ENCODE measurements around the gene USP10. TPM values are rescaled to one million over a fixed set of nuclear protein-coding genes. Genes with fewer than 3 reads are reported as not detected.
"Not testable (repeated sequence)": the region's sequence is repeated elsewhere in the genome, so short reads cannot be mapped to it uniquely, and the experiment has no call there.

The USP10 gene
- total RNA-seq, 4 donors from 2014 or later: 23.6 to 56.8 (median 45.4) TPM

GRCh38 chr16:84692451-84693214 lies 7.2 kb upstream of the USP10 start:
- WGBS, 2 donors (ENCODE audit: low coverage in 1 of 2): 53 to 73% methylated on average over 5 to 6 of the region's 6 CpGs
- no peaks in the 10 kb centered on the region for H3K4me1 ChIP-seq
- H3K27ac ChIP-seq: no peak overlapping the region
- TF ChIP-seq POLR2AphosphoS5 (IDR thresholded peaks at IDR 0.05) (no peak), POLR2A (IDR thresholded peaks at IDR 0.05) (no peak), CTCF (IDR thresholded peaks at IDR 0.05) (no peak), EP300 (IDR thresholded peaks at IDR 0.05; ENCODE audit: low read depth) (no peak)
- H3K27me3 ChIP-seq: no peaks in the 10 kb centered on the region
- H3K36me3 ChIP-seq: no peaks in the 10 kb centered on the region
- intact Hi-C loops (cut with DNase I; ENCODE audit: low total_unique reads): no loop called here
- in situ Hi-C loops (cut with MboI; ENCODE audit: low pct_ligation_motif_present in 1 of 4, low pct_unique_long_range_greater_than_20kb in 1 of 4, low sequenced_read_pairs in 3 of 4): no loop called here
- no peak for DNase-seq
- no peaks in the 10 kb centered on the region for H3K9me3 ChIP-seq
- no peak overlapping the region for H3K4me3 ChIP-seq

- H3K4me1 ChIP-seq; H3K4me3 ChIP-seq; DNase-seq; H3K36me3 ChIP-seq; in situ Hi-C loops (cut with MboI; ENCODE audit: low pct_ligation_motif_present in 1 of 4, low pct_unique_long_range_greater_than_20kb in 1 of 4, low sequenced_read_pairs in 3 of 4); H3K9me3 ChIP-seq; intact Hi-C loops (cut with DNase I; ENCODE audit: low total_unique reads); H3K27me3 ChIP-seq; H3K27ac ChIP-seq: not testable (repeated sequence)
- WGBS, 2 donors (ENCODE audit: low coverage in 1 of 2): 90 to 91% methylated on average over 10 of the region's 10 CpGs
These were observed 5.9 kb upstream of the USP10 start for GRCh38 chr16:84693869-84694268.

GRCh38 chr16:84694980-84695379 lies 4.8 kb upstream of the USP10 start:
- peaks cover 0 to 7% (median 6%) of the 10 kb centered on the region in 4 donors for H3K4me1 ChIP-seq
- H3K4me3 ChIP-seq: no peak overlapping the region
- intact Hi-C loops (cut with DNase I; ENCODE audit: low total_unique reads): no loop called here
- no peaks in the 10 kb centered on the region for H3K36me3 ChIP-seq
- in situ Hi-C loops (cut with MboI; ENCODE audit: low pct_ligation_motif_present in 1 of 4, low pct_unique_long_range_greater_than_20kb in 1 of 4, low sequenced_read_pairs in 3 of 4): no loop called here
- no peak overlapping the region for H3K27ac ChIP-seq
- WGBS, 2 donors (ENCODE audit: low coverage in 1 of 2): 94 to 100% methylated on average over 2 of the region's 2 CpGs
- DNase-seq: no peak
- no peaks in the 10 kb centered on the region for H3K9me3 ChIP-seq
- TF ChIP-seq EP300 (IDR thresholded peaks at IDR 0.05; ENCODE audit: low read depth): no peak
- TF ChIP-seq POLR2A (IDR thresholded peaks at IDR 0.05): no peak
- no peak for TF ChIP-seq CTCF (IDR thresholded peaks at IDR 0.05)
- no peak for TF ChIP-seq POLR2AphosphoS5 (IDR thresholded peaks at IDR 0.05)
- no peaks in the 10 kb centered on the region for H3K27me3 ChIP-seq

- H3K9me3 ChIP-seq: no peaks in the 10 kb centered on the region
- in situ Hi-C loops (cut with MboI; ENCODE audit: low pct_ligation_motif_present in 1 of 4, low pct_unique_long_range_greater_than_20kb in 1 of 4, low sequenced_read_pairs in 3 of 4) (no loop called here), intact Hi-C loops (cut with DNase I; ENCODE audit: low total_unique reads) (no loop called here)
- no peaks in the 10 kb centered on the region for H3K36me3 ChIP-seq
- H3K4me1 ChIP-seq: peaks cover 4 to 37% (median 24%) of the 10 kb centered on the region in 4 donors
- DNase-seq: peak; percentile 17
- peak overlapping the region; percentile 90 to 96 (median 94) for H3K27ac ChIP-seq
- no peak for TF ChIP-seq EP300 (IDR thresholded peaks at IDR 0.05; ENCODE audit: low read depth)
- TF ChIP-seq POLR2AphosphoS5 (IDR thresholded peaks at IDR 0.05): no peak
- no peak for TF ChIP-seq CTCF (IDR thresholded peaks at IDR 0.05)
- TF ChIP-seq POLR2A (IDR thresholded peaks at IDR 0.05): no peak
- 0 to 27% methylated on average over 2 to 24 of the region's 29 CpGs for WGBS, 2 donors (ENCODE audit: low coverage in 1 of 2)
- H3K4me3 ChIP-seq: peak overlapping the region; percentile 84 to 99 (median 98)
- no peaks in the 10 kb centered on the region for H3K27me3 ChIP-seq
These were observed 571 bp upstream of the USP10 start for GRCh38 chr16:84699147-84699711.

Data from transverse colon (tissue), 4 donors.